Posterior vena cava (tissue), 2 donors: ENCODE results near the gene TREML1. TPM values are rescaled to one million over a fixed set of nuclear protein-coding genes. Genes with fewer than 3 reads are reported as not detected.

Source experiments
- total RNA-seq, 2 donors: library from RNA; stranded (reverse); fragmentation: NEBNext Ultra II Directional; extraction: Animal tissue kit (Norgen Biotek cat#: 25700); gene quantifications; one replicate each; pipeline ENCODE4 v1.2.1, GENCODE V29; 2021
- donor health status: DM: yes; HTN: yes; CAD: no.
- donor health status: DM: yes; HTN: yes; CAD: no.

Gene TREML1
- total RNA-seq, 2 donors from 2014 or later: 0.56 to 0.57 TPM

Other genes with a start within 250 kb of the TREML1 start
- gene UNC5CL, start 115.1 kb downstream of the TREML1 start, total RNA-seq: under 1 TPM; 0.42 to 0.52 TPM
- not detected for gene TSPO2, start 111.9 kb downstream of the TREML1 start, total RNA-seq
- gene APOBEC2, start 101.1 kb downstream of the TREML1 start, total RNA-seq: under 1 TPM in 1 of 2 donors, not detected in 1; 0.43 TPM
- 10 to 100 TPM; 12.1 to 14.5 TPM for gene OARD1, start 82.0 kb downstream of the TREML1 start, total RNA-seq
- 10 to 100 TPM in 1 of 2 donors, 1 to 10 TPM in 1; 8.4 to 10.6 TPM for gene NFYA, start 81.4 kb downstream of the TREML1 start, total RNA-seq
- gene TREM2, start 8.8 kb upstream of the TREML1 start, total RNA-seq: 1 to 10 TPM; 3.8 to 8.6 TPM
- gene TREML2, start 46.8 kb upstream of the TREML1 start, total RNA-seq: under 1 TPM; 0.19 to 0.28 TPM
- gene TREML4, start 74.0 kb upstream of the TREML1 start, total RNA-seq: under 1 TPM in 1 of 2 donors, not detected in 1; 0.14 TPM
- 1 to 10 TPM; 3.8 to 4.0 TPM for gene TREM1, start 132.3 kb upstream of the TREML1 start, total RNA-seq
- not detected for gene NCR2, start 181.3 kb upstream of the TREML1 start, total RNA-seq